Measurements from ENCODE around the gene BLTP1. TPM values are rescaled to one million over a fixed set of nuclear protein-coding genes. Genes with fewer than 3 reads are reported as not detected.

The BLTP1 gene
- total RNA-seq, 1 donor from 2014 or later: 79.0 TPM

DNA sequence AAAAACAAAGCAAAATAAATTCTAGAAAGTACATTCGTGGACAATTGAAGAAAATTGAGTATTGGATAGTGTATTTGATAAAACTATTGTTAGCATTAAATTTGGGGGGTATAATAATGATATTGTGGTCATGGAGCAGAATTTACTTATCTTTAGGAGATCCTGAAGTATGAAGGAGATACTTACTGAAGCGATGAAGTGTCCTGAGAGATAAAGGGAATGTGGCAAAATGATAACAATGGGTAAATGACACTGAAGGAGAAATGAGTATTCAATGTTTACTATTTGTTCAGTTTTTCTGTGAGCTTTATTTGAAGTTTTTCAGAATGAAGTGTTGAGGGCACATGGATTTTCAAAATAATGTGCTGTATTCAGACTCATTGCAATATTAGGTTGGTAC lies 30.0 kb upstream of the BLTP1 start:
- H3K4me1 ChIP-seq: no peaks in the 10 kb centered on the region
- no peaks in the 10 kb centered on the region for H3K4me1 Mint-ChIP-seq
- no peaks in the 10 kb centered on the region for H3K9me3 ChIP-seq (ENCODE audit: low read depth)
- H3K27me3 ChIP-seq: no peaks in the 10 kb centered on the region
- TF ChIP-seq EZH2 (IDR thresholded peaks at IDR 0.05) (no peak), CTCF (IDR thresholded peaks at IDR 0.05) (no peak), EZH2phosphoT487 (IDR thresholded peaks at IDR 0.05) (no peak)
- no peak overlapping the region for H3K9ac ChIP-seq
- no peak overlapping the region for H3K27ac ChIP-seq
- no peaks in the 10 kb centered on the region for H3K36me3 Mint-ChIP-seq
- no peak overlapping the region for H3K4me3 ChIP-seq
- H3F3A ChIP-seq (ENCODE audit: low read depth): no peaks in the 10 kb centered on the region
- H3K4me2 ChIP-seq: no peak overlapping the region
- no peaks in the 10 kb centered on the region for H3K36me3 ChIP-seq
- H3K79me2 ChIP-seq (ENCODE audit: low read depth): no peaks in the 10 kb centered on the region
- no peak overlapping the region for H3K27ac Mint-ChIP-seq
- H4K20me1 ChIP-seq (ENCODE audit: low read depth): no peaks in the 10 kb centered on the region
- no peaks in the 10 kb centered on the region for H3K27me3 Mint-ChIP-seq (ENCODE audit: insufficient read depth, low read depth)
- no peak for DNase-seq (ENCODE audit: low spot score)
- H3K9me3 Mint-ChIP-seq: no peaks in the 10 kb centered on the region
- H2AFZ ChIP-seq (replicated peaks): no peak overlapping the region
- no peak overlapping the region for H3K4me3 Mint-ChIP-seq

- H2AFZ ChIP-seq (replicated peaks): no peak overlapping the region
- no peaks in the 10 kb centered on the region for H3K4me1 ChIP-seq
- H3K4me2 ChIP-seq: no peak overlapping the region
- H3K9me3 ChIP-seq (ENCODE audit: low read depth): no peaks in the 10 kb centered on the region
- Mint-ChIP-seq H3K4me1 (no peaks in the 10 kb centered on the region), H3K36me3 (no peaks in the 10 kb centered on the region), H3K27me3 (ENCODE audit: insufficient read depth, low read depth) (peaks cover 2% of the 10 kb centered on the region), H3K9me3 (no peaks in the 10 kb centered on the region), H3K4me3 (no peak overlapping the region), H3K27ac (no peak overlapping the region)
- TF ChIP-seq CTCF (IDR thresholded peaks at IDR 0.05) (no peak), EZH2phosphoT487 (IDR thresholded peaks at IDR 0.05) (no peak), EZH2 (IDR thresholded peaks at IDR 0.05) (no peak)
- H3K36me3 ChIP-seq: no peaks in the 10 kb centered on the region
- H3F3A ChIP-seq (ENCODE audit: low read depth): no peaks in the 10 kb centered on the region
- H3K27ac ChIP-seq: no peak overlapping the region
- H3K4me3 ChIP-seq: no peak overlapping the region
- no peak overlapping the region for H3K9ac ChIP-seq
- H3K27me3 ChIP-seq: no peaks in the 10 kb centered on the region
- no peak for DNase-seq (ENCODE audit: low spot score)
- no peaks in the 10 kb centered on the region for H4K20me1 ChIP-seq (ENCODE audit: low read depth)
- no peaks in the 10 kb centered on the region for H3K79me2 ChIP-seq (ENCODE audit: low read depth)
These were observed 23.1 kb upstream of the BLTP1 start for GRCh38 chr4:122129061-122129460.

- Mint-ChIP-seq H3K9me3 (no peaks in the 10 kb centered on the region), H3K4me1 (no peaks in the 10 kb centered on the region), H3K4me3 (no peak overlapping the region), H3K27ac (no peak overlapping the region), H3K27me3 (ENCODE audit: insufficient read depth, low read depth) (peaks cover 2% of the 10 kb centered on the region), H3K36me3 (no peaks in the 10 kb centered on the region)
- Histone ChIP-seq H3K27ac (no peak overlapping the region), H3K4me2 (no peak overlapping the region), H3K79me2 (ENCODE audit: low read depth) (no peaks in the 10 kb centered on the region), H3K27me3 (no peaks in the 10 kb centered on the region), H3K9me3 (ENCODE audit: low read depth) (no peaks in the 10 kb centered on the region), H4K20me1 (ENCODE audit: low read depth) (no peaks in the 10 kb centered on the region), H3K4me1 (no peaks in the 10 kb centered on the region), H2AFZ (replicated peaks) (peak overlapping the region; percentile 35), H3K4me3 (no peak overlapping the region), H3K9ac (no peak overlapping the region), H3F3A (ENCODE audit: low read depth) (no peaks in the 10 kb centered on the region), H3K36me3 (no peaks in the 10 kb centered on the region)
- no peak for TF ChIP-seq CTCF (IDR thresholded peaks at IDR 0.05)
- TF ChIP-seq EZH2 (IDR thresholded peaks at IDR 0.05): no peak
- DNase-seq (ENCODE audit: low spot score): no peak
These were observed 20.5 kb upstream of the BLTP1 start for GRCh38 chr4:122131562-122132157.

Data from neural progenitor cell (in vitro differentiated cells).